GM12878 (cell line): ENCODE measurements around the gene WFS1.

Experiments used
- EZH2 ChIP-seq: IDR thresholded peaks from 2 replicates; pipeline ENCODE4 v1.6.1; 2012; ENCODE audit warnings: low read depth, mild to moderate bottlenecking, control low read depth, inconsistent platforms, low read length, borderline replicate concordance; ENCODE audit not compliant: control insufficient read depth
- NFXL1 ChIP-seq: fragments of 450-650 bp; IDR thresholded peaks from 2 replicates; pipeline ENCODE4 v1.6.1; 2017; ENCODE audit warnings: antibody characterized with exemption, mild to moderate bottlenecking, borderline replicate concordance
- SPI1 ChIP-seq: IDR thresholded peaks from 2 replicates; pipeline ENCODE4 v1.6.1; 2011; ENCODE audit warnings: low read depth, mild to moderate bottlenecking, low read length, moderate library complexity, borderline replicate concordance; ENCODE audit not compliant: insufficient read depth
- TF ChIP-seq, protein P1 (sequence below), 3 experiments: IDR thresholded peaks in 2 of 3; conservative IDR thresholded peaks in 1 of 3; 2 replicates each; pipeline ENCODE4 v1.5.1; 2011; ENCODE audit warnings: low read depth in 3 of 3, low read length in 3 of 3, mild to moderate bottlenecking in 3 of 3, control low read depth in 2 of 3, moderate library complexity in 2 of 3, inconsistent platforms in 1 of 3, mixed read lengths in 1 of 3; ENCODE audit not compliant: control insufficient read depth in 2 of 3, insufficient read depth in 1 of 3; ENCODE audit errors: extremely low read depth in 1 of 3
- TF ChIP-seq, protein P2 (sequence below): IDR thresholded peaks from 2 replicates; pipeline ENCODE4 v1.6.1; 2011; ENCODE audit warnings: borderline replicate concordance, low read depth, mild to moderate bottlenecking, moderate library complexity, low read length; ENCODE audit not compliant: insufficient read depth, poor library complexity, severe bottlenecking

DNA sequence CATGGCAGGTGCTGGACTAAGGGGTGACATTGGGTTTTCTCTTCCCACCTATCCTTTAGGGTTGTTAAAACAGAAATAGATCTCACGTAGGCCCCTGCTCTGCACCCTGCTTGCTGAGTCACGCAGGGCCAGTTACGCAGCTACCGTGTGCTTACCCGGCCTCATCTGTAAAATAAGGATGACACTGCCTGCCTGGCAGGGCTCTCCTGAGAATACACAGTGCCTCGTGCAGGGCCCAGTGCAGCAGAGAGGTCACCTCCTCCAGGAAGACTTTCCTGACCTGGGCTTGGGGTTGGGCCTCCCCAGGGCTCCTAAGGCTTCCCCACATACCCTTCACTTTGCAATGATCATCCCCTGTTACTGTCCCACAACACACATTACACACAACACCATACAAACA, 35.7 kb upstream of the WFS1 start:
- TF ChIP-seq EZH2 (no peak), NFXL1 (no peak), SPI1 (no peak)
- TF ChIP-seq, protein P1, sequence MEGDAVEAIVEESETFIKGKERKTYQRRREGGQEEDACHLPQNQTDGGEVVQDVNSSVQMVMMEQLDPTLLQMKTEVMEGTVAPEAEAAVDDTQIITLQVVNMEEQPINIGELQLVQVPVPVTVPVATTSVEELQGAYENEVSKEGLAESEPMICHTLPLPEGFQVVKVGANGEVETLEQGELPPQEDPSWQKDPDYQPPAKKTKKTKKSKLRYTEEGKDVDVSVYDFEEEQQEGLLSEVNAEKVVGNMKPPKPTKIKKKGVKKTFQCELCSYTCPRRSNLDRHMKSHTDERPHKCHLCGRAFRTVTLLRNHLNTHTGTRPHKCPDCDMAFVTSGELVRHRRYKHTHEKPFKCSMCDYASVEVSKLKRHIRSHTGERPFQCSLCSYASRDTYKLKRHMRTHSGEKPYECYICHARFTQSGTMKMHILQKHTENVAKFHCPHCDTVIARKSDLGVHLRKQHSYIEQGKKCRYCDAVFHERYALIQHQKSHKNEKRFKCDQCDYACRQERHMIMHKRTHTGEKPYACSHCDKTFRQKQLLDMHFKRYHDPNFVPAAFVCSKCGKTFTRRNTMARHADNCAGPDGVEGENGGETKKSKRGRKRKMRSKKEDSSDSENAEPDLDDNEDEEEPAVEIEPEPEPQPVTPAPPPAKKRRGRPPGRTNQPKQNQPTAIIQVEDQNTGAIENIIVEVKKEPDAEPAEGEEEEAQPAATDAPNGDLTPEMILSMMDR (IDR thresholded peaks at IDR 0.05 in 2 of 3, conservative IDR thresholded peaks at IDR 0.05 in 1 of 3; ENCODE audit: control insufficient read depth in 2 of 3, extremely low read depth in 1 of 3, insufficient read depth in 1 of 3, low read depth in 3 of 3, low read length in 3 of 3) = no peak
- TF ChIP-seq, protein P2, sequence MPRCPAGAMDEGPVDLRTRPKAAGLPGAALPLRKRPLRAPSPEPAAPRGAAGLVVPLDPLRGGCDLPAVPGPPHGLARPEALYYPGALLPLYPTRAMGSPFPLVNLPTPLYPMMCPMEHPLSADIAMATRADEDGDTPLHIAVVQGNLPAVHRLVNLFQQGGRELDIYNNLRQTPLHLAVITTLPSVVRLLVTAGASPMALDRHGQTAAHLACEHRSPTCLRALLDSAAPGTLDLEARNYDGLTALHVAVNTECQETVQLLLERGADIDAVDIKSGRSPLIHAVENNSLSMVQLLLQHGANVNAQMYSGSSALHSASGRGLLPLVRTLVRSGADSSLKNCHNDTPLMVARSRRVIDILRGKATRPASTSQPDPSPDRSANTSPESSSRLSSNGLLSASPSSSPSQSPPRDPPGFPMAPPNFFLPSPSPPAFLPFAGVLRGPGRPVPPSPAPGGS = no peak
